COLO668 (cell line): ENCODE results near the gene UBE2J2.

Experiments used
- DNase-seq: peaks from one replicate; lab custom pipeline; 2025; ENCODE audit not compliant: unreplicated experiment; lab: John Stamatoyannopoulos, UW

Gene UBE2J2

GRCh38 chr1:1296070-1297061 lies 22.7 kb upstream of the UBE2J2 start:
- no peak for DNase-seq

DNA sequence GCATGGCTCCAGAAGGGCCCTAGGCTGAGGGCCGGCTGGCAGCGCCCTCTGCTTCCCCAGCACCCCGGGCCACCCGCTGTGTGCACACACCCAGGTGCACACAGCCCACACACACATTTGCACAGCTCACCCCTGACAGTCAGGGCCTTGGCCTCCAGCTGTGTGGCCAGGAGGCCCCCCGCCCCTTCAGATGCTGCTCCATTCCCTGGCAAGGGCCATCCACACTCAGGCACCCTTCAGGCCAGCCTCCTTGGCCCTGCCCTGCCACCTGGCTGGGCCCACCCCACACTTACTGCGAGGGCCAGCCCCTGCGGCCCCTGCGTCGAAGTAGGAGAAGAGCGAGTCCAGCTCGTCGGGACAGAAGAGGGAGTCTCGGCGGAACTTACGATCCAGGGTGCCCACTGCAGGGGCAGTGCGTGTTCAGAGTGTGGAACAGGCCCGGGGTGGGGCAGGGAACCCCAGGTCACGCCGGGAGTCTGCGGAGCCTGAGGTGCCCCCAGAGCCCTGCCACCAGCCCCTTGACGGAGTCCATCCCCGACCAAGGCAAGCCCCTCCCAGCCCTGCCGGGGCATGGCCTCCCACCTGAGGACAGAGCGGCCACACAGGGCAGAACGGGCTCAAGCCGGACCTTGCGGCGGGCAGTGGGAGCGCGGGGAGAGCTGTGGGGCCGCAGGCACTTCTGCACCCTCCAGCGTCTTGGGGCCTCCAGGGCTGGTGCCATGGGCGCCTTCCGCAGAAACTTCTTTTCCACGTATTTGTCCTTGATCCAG lies 21.7 kb upstream of the UBE2J2 start:
- DNase-seq = peak; percentile 45

- DNase-seq = no peak
These were observed 20.7 kb upstream of the UBE2J2 start for GRCh38 chr1:1294250-1294890.

DNA sequence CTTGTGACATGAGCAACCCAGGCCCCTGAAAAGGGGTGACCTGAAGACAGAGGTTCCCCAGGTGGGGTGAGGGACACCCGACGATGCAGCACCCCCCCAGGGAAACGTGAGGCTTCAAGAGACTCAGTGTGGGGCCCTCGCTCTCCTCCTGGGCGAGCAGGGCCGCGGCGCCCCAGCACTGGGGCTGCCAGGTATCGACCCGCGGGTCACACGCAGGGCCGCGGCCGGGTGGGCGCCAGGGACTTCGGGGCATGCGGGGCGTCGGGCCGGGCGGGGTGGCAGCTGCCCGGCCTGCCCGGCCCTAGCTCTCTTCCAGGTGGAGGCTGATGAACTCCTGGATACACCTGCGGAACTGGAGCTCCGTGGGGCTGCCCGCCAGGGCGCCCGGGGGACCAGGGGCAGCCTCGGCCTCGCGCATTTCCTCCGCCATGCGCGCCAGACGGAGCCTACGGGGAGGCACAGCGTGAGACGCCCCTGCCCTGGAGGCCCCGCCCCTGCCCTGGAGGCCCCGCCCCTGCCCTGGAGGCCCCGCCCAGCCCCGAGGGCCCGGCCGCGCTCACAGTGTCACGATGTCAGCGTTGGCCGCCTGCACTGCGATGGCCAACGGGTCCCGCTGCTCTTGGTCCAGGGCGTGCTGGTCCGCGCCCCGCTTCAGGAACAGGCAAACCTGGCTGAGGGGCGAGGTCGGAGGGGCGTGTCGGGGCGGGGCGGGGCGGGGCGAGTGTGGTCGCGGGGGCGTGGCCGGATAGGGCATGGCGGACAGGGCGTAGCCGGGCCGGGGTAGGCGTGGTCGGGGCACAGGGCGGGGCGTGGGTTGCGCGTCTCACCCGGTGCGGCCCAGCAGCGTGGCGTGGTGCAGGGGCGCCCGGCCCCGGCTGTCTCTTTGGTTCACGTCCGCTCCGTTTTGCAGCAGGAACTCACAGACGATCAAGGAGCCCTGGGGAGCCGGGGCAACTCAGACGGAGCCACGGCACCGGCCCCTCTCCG lies 19.9 kb upstream of the UBE2J2 start:
- no peak for DNase-seq

GRCh38 chr1:1292851-1293250 lies 19.2 kb upstream of the UBE2J2 start:
- DNase-seq = no peak

- no peak for DNase-seq
These were observed 18.8 kb upstream of the UBE2J2 start for GRCh38 chr1:1292442-1292779.

DNA sequence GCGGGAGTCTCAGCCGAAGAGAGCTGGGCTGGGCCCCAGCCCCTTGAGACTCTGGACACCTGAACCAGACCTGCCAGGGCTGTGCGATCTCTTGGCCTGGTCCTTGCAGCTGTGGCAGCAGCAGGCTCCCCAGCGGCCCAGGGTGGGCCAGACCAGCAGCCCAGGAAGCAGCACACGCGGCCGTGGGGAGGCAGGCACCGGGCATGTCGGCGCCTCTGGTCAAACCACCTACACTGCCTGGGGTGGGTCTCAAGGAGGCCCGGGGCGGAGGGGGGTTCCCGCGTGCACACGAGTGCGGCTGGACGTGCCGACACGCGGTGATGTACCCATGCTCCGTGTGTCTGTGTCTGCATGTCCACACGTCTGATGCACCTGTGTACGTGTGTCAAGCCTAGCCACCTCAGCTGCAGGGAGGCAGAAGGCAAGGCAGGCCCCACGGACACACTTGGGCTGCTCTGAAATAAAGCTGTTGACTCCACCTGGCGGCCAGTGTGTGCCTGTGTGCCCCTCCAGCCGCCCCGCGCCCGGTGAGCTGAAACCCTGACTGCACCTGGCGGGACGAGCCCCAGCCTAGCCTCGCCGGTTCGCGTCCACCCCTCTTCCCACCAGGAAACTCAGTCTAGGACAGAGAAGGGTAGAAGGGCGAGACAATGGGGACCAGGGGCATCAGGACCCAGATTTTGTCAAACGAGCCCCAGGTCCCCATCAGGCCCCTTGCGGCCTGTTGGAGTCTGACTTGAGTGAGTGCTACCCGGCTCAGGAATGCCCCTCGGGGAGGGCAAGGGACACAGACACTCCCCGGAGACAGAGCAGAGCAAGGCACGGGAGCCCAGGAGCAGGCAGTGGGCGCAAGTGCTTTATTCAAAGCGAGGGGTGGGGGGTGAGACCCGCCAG lies 18.1 kb upstream of the UBE2J2 start:
- DNase-seq = peak; percentile 98

DNA sequence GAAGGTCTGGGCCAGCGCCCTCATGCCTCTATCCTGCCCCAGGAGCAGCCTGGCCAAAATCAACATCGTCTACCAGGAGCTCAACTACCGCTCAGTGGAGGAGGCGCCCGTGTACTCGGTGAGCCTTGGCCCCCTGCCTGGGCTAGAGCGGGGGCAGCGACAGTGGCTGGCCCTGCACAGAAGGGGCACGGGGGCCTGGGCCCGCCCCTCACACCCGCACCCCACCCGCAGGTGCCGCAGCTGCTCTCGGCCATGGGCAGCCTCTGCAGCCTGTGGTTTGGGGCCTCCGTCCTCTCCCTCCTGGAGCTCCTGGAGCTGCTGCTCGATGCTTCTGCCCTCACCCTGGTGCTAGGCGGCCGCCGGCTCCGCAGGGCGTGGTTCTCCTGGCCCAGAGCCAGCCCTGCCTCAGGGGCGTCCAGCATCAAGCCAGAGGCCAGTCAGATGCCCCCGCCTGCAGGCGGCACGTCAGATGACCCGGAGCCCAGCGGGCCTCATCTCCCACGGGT lies 17.4 kb upstream of the UBE2J2 start:
- DNase-seq = peak; percentile 91

DNA sequence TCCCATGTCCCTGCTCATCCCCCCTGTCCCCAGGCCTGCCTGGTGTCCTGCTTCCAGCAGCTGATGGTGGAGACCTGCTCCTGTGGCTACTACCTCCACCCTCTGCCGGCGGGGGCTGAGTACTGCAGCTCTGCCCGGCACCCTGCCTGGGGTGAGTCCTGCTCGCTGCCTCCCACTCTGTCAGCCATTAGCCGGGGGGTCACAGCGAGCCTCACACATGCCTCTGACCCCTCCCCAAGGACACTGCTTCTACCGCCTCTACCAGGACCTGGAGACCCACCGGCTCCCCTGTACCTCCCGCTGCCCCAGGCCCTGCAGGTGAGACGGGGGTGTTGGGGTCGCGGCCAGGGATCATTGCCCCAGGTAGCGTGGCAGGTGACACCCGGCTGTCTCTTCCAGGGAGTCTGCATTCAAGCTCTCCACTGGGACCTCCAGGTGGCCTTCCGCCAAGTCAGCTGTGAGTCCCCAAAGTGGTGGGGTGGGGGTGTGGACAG lies 16.6 kb upstream of the UBE2J2 start:
- DNase-seq = peak; percentile 88

DNA sequence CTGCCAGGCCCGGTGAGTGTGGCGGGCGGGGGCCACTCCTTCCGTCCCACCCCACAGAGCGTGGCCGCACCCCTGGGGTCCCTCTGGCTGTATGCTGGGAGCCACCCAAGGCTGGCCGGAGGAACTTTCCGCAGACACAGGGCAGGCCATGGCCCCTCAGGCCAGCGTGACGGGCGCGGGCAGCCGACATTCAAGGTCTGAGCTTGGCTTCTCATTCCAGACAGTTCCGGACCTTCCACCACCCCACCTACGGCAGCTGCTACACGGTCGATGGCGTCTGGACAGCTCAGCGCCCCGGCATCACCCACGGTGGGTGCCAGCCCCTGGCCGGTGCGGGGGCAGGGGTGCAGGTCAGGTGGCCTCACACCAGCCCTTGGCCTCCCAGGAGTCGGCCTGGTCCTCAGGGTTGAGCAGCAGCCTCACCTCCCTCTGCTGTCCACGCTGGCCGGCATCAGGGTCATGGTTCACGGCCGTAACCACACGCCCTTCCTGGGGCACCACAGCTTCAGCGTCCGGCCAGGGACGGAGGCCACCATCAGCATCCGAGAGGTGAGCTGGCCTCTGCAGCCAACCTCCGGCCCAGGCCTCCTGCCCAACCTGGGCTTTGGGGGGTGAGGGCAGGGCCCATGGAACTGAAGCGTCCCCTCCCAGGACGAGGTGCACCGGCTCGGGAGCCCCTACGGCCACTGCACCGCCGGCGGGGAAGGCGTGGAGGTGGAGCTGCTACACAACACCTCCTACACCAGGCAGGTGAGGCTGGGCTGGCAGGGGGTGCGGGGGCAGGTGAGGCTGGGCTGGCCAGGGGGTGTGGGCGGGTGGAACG lies 13.8 kb upstream of the UBE2J2 start:
- peak; percentile 94 for DNase-seq

- DNase-seq = no peak
These were observed 12.9 kb upstream of the UBE2J2 start for GRCh38 chr1:1286313-1287261.

- peak; percentile 77 for DNase-seq
These were observed 12.1 kb upstream of the UBE2J2 start for GRCh38 chr1:1285611-1286311.

- DNase-seq = no peak
These were observed 11.5 kb upstream of the UBE2J2 start for GRCh38 chr1:1285102-1285571.

GRCh38 chr1:1284221-1285101 lies 10.8 kb upstream of the UBE2J2 start:
- DNase-seq = no peak

GRCh38 chr1:1283821-1284220 lies 10.2 kb upstream of the UBE2J2 start:
- DNase-seq = peak; percentile 77
